Measurements from ENCODE around the gene ZNF747.

ZNF747 gene

DNA sequence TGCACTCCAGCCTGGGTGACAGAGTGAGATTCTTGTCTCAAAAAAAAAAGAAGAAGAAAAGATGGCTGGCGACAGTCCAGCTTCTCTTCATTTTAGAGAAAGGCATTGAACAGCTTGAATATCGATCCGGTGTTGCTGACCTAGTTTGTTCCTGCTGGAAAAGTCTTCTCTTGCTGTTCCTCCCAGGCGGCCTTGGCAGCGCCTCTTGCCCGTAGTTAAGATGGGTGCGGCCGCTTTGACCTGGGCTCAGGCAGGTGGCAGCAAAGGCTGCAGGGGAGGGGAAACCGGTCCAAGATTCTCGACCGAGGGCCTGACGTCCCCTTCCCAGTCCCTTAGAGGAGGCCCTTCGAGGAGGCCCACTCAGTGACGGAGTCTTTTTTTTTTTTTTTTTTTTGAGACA is 27.4 kb upstream of the ZNF747 start:
- Mint-ChIP-seq H3K4me1 (peaks cover 46% of the 10 kb centered on the region), H3K27me3 (no peaks in the 10 kb centered on the region), H3K4me3 (peak overlapping the region; percentile 79 to 91), H3K9me3 (no peaks in the 10 kb centered on the region), H3K27ac (peak overlapping the region; percentile 46 to 95)
- DNase-seq, result no peak
- ATAC-seq, result no peak

- H3K9me3 Mint-ChIP-seq, result no peaks in the 10 kb centered on the region
- peaks cover 46% of the 10 kb centered on the region for H3K4me1 Mint-ChIP-seq
- ATAC-seq (no peak), DNase-seq (no peak)
- H3K27me3 Mint-ChIP-seq, result no peaks in the 10 kb centered on the region
- H3K27ac Mint-ChIP-seq, result peak overlapping the region; percentile 91 to 95
- peak overlapping the region; percentile 79 to 91 for H3K4me3 Mint-ChIP-seq
These were observed 26.6 kb upstream of the ZNF747 start for GRCh38 chr16:30561089-30561816.

DNA sequence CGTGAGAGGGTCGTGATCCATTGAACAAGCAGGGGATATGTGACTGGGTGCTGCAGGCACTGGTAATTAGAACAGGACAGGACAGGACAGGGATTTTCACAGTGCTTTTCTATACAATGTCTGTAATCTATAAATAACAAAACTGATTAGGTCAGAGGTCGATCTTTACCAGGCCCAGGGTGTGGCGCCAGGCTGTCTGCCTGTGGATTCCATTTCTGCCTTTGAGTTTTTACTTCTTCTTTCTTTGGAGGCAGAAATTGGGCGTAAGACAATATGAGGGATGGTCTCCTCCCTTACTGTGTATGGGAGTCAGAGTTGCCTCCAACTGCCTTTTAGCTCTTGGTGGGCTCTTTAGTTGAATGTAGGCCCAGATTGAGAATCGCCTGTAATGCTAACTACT is 25.0 kb upstream of the ZNF747 start:
- Mint-ChIP-seq H3K27me3 (no peaks in the 10 kb centered on the region), H3K27ac (peak overlapping the region in 1 of 2 donors; percentile 21), H3K9me3 (no peaks in the 10 kb centered on the region), H3K4me3 (no peak overlapping the region), H3K4me1 (peaks cover 62% of the 10 kb centered on the region)
- ATAC-seq, result no peak
- DNase-seq, result no peak

GRCh38 chr16:30558789-30559377 is 24.2 kb upstream of the ZNF747 start:
- Mint-ChIP-seq H3K4me1 (peaks cover 70% of the 10 kb centered on the region), H3K27me3 (no peaks in the 10 kb centered on the region), H3K4me3 (peak overlapping the region; percentile 88 to 92), H3K9me3 (no peaks in the 10 kb centered on the region), H3K27ac (peak overlapping the region; percentile 90 to 98)
- DNase-seq (no peak), ATAC-seq (no peak)

DNA sequence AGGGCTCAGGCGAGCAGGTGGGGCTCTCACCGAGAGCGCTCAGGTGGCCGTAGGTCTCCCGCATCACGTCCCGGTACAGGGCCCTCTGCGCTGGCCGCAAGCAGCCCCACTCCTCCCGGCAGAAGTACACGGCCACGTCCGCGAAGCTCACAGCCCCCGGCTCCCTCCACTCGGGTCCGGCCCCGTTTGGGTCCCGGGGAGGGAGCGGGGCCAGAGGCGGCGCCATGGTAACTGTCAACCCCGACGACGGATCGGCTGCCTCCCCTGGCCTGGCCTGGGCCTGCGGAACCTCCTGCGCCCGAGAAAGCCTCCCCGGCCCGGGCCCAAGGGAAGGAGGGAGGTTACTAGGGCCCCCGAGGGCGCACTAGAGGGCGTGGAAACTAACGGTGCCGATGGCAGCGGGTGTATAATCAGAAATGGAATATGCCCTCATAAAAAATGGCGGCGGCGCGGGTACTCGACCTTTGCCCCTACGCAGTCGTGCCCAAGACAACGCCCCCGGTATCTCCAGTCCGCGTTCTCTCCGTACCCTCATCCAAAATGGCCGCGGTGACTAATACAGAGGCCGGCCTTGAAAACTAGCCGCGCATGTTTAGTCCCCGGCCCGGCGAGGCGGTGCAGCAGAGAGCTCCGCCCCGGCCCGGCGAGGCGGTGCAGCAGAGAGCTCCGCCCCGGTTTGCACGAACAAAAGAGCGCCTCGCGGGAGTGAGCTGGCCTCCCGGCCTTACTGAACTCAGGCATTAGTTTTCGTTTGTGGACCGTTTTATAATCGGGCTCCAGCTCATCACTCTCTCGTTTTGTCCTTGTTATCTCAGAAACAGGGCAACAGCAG is 23.5 kb upstream of the ZNF747 start, which contains the start of gene ZNF764:
ZNF764 (minus strand) TSS at position 418 of the 832 bp plus-strand sequence; CDS start at position 226, 192 bp downstream.
- H3K4me3 Mint-ChIP-seq, result peak within 1 kb of the TSS; percentile 88 to 92

DNA sequence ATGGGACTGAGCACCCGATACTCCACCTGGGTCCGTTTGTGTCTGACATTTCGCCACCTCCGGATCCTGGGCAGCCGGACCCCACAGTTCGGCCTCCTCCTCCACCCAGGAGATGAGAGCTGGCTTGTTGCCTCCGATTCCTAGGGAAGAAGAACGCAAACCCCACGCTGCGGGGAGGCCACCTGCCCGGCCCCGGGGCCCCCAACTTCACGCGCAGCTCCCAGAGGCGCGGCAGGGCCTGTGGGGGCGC is 23.0 kb upstream of the ZNF747 start:
- H3K4me3 Mint-ChIP-seq, result peak overlapping the region; percentile 88 to 92
- DNase-seq (no peak), ATAC-seq (no peak)
- no peaks in the 10 kb centered on the region for H3K9me3 Mint-ChIP-seq
- peaks cover 78% of the 10 kb centered on the region for H3K4me1 Mint-ChIP-seq
- H3K27ac Mint-ChIP-seq, result peak overlapping the region; percentile 90 to 98
- H3K27me3 Mint-ChIP-seq, result no peaks in the 10 kb centered on the region

More for the DNA sequence above, 23.5 kb upstream of the ZNF747 start, which contains the start of gene ZNF764:
- peak; percentile 95 to 98 for DNase-seq
- no peaks in the 10 kb centered on the region for H3K27me3 Mint-ChIP-seq
- no peaks in the 10 kb centered on the region for H3K9me3 Mint-ChIP-seq
- peaks cover 77% of the 10 kb centered on the region for H3K4me1 Mint-ChIP-seq
- H3K27ac Mint-ChIP-seq, result peak within 1 kb of the TSS; percentile 90 to 98
- peak; percentile 96 for ATAC-seq

DNA sequence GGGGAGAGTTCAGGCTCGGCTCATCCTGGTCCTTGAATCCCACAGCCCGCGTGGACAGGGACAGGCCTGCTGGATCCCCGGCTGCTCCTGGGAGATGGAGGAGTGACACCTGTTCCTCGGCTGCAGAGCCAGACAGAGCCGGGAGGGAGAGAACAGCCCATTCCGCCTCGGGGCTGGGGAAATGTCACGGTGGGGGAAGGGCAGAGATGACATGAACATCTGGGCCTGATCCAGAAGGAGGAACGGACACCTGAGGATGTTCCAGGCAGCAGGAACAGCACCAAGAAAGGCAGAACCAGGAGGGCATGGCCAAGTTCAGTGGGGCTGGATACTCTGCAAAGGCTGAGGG is 21.4 kb upstream of the ZNF747 start:
- ATAC-seq (no peak), DNase-seq (no peak)
- H3K4me3 Mint-ChIP-seq, result peak overlapping the region; percentile 64 to 92
- no peaks in the 10 kb centered on the region for H3K27me3 Mint-ChIP-seq
- no peaks in the 10 kb centered on the region for H3K9me3 Mint-ChIP-seq
- peak overlapping the region; percentile 67 to 89 for H3K27ac Mint-ChIP-seq
- peaks cover 82% of the 10 kb centered on the region for H3K4me1 Mint-ChIP-seq

DNA sequence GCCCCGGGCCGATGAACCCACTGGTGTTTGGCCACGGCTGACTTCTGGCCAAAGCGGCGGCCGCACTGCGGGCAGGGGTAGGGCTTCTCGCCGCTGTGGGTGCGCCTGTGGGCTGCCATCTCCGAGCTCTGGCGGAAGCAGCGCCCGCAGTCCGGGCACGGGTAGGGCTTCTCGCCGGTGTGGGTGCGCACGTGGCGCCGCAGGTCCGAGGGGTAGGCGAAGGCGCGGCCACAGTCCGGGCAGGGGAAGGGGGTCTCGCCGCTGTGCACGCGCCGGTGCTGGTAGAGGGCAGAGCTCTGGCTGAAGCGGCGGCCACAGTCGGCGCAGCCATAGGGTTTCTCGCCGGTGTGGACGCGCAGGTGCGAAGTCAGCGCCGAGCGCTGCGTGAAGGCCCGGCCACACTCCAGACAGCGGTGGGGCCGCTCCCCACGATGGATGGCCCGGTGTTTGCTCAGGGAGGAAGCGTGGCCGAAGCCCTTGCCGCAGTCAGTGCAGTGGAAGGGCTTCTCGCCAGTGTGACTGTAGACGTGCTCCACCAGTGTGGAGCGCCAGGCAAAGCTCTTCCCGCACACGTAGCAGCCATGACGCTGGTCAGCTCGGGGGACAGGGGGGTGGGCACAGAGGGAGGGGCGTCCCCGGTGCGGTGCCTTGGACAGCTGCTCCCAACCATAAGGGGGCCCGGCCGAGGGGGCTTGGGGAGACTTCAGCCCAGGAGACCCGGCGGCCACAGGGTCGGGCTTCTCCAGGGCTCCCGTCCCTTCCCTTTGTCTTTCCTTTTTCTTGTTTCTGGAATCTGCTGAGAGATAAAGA is 20.9 kb upstream of the ZNF747 start:
- DNase-seq (no peak), ATAC-seq (no peak)
- peak overlapping the region; percentile 64 to 92 for H3K4me3 Mint-ChIP-seq
- H3K9me3 Mint-ChIP-seq, result no peaks in the 10 kb centered on the region
- H3K27me3 Mint-ChIP-seq, result no peaks in the 10 kb centered on the region
- peak overlapping the region in 1 of 2 donors; percentile 67 for H3K27ac Mint-ChIP-seq
- H3K4me1 Mint-ChIP-seq, result peaks cover 81% of the 10 kb centered on the region

DNA sequence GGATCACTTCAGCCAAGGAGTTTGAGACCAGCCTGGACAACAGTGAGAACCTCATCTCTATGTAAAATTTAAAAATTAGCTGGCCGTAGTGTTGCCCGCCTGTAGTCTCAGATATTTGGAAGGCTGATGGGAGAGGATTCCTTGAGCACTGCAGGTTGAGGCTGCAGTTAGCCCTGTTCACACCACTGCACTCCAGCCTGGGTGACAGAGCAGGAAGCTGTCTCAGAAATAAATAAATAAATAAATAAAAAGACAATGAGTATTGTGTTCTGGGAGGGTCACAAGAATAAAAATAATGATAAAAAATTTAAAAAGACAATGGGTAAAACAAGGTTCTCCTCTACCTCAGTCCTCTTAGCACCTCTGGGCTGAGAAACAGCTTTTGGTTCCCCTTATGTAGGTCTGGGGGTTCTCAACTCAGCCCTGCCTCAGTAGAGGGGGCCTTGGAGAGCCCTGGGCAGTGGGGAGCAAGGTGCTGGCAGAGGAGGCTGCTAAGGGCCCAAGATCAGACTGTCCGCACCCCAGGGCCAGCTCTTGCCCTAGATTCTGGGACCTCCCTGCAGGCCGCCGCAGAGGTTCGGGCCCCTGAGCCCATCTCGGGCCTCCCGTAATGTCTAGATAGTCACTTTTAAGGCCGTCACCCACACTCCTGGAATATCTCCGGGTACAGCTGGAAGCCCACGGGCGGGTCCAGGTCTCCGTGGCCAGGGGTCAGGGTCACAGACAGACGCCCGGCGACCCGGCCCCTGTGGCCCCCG is 20.1 kb upstream of the ZNF747 start:
- H3K4me3 Mint-ChIP-seq, result no peak overlapping the region
- peaks cover 78% of the 10 kb centered on the region for H3K4me1 Mint-ChIP-seq
- no peaks in the 10 kb centered on the region for H3K27me3 Mint-ChIP-seq
- ATAC-seq (no peak), DNase-seq (no peak)
- peak overlapping the region in 1 of 2 donors; percentile 46 for H3K27ac Mint-ChIP-seq
- no peaks in the 10 kb centered on the region for H3K9me3 Mint-ChIP-seq

DNA sequence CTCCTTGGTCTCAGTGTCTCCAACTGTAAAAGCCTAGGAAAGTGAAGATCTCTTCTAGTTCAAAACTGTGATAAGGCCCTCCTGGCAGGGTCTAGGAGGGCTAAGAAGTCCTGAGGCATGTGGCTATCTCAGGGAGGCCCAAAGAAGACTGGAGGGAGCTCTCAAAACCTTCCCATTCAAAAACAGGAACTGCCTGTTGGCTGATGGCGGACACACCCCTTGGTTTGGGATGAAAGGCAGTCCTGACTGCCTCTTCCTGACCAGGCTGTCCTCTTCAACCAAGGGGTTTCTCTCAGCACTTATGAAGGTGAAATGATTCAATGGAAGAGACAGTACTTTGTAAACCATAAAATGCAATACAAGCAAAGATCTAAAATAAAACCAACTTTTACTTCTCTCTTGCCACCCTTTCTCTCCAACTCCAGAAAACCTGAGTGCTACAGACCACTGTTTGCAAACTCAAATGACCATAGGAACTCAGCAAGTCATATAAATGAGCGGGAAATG is 18.8 kb upstream of the ZNF747 start:
- H3K4me1 Mint-ChIP-seq, result peaks cover 80% of the 10 kb centered on the region
- no peak overlapping the region for H3K4me3 Mint-ChIP-seq
- ATAC-seq (no peak), DNase-seq (no peak)
- H3K27me3 Mint-ChIP-seq, result no peaks in the 10 kb centered on the region
- no peaks in the 10 kb centered on the region for H3K9me3 Mint-ChIP-seq
- H3K27ac Mint-ChIP-seq, result peak overlapping the region in 1 of 2 donors; percentile 54

DNA sequence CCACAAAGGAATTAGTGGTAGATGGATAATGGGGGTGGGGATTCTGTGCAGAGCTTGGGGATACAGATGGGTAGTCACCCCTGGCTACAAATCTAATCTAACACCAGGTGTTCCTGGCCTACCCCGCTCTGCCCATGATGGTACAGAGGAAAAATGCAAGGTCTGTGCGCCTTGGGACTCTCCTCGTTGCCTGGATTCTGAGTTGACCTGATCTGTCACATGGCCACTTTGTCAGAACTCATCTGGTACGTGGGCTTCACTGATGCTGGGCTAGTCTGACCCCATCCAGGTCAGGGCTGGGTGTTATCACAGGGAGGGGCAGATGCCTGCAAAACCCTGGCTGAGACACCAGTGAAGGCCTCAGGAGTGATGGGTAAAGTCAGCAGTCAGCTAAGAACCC is 18.3 kb upstream of the ZNF747 start:
- peak overlapping the region; percentile 48 to 82 for H3K27ac Mint-ChIP-seq
- H3K27me3 Mint-ChIP-seq, result no peaks in the 10 kb centered on the region
- H3K4me1 Mint-ChIP-seq, result peaks cover 81% of the 10 kb centered on the region
- no peaks in the 10 kb centered on the region for H3K9me3 Mint-ChIP-seq
- H3K4me3 Mint-ChIP-seq, result peak overlapping the region in 1 of 2 donors; percentile 9
- DNase-seq (no peak), ATAC-seq (no peak)

DNA sequence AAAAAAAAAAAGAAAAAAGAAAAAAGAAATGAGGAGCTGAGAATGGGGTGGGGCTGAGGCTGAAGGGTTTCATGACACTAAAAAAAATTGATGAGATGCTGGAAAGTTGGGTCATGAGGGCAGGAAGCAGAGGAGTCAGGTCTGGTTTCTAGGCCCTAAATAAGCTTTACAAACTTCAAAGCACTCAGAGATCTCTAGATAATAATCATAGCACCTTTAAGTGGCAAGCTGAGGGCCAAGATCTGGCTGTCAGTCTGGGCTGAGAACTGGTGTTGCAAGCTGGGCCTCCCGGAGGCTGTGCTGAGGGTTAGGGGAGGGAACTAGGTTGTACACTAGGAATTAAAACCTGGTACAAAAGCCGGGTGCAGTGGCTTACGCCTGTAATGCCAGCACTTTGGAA is 17.1 kb upstream of the ZNF747 start:
- H3K27ac Mint-ChIP-seq, result peak overlapping the region; percentile 34 to 82
- H3K9me3 Mint-ChIP-seq, result no peaks in the 10 kb centered on the region
- H3K4me3 Mint-ChIP-seq, result peak overlapping the region; percentile 73 to 82
- H3K27me3 Mint-ChIP-seq, result no peaks in the 10 kb centered on the region
- peaks cover 82% of the 10 kb centered on the region for H3K4me1 Mint-ChIP-seq
- ATAC-seq, result peak; percentile 86
- DNase-seq, result peak; percentile 36 to 63

DNA sequence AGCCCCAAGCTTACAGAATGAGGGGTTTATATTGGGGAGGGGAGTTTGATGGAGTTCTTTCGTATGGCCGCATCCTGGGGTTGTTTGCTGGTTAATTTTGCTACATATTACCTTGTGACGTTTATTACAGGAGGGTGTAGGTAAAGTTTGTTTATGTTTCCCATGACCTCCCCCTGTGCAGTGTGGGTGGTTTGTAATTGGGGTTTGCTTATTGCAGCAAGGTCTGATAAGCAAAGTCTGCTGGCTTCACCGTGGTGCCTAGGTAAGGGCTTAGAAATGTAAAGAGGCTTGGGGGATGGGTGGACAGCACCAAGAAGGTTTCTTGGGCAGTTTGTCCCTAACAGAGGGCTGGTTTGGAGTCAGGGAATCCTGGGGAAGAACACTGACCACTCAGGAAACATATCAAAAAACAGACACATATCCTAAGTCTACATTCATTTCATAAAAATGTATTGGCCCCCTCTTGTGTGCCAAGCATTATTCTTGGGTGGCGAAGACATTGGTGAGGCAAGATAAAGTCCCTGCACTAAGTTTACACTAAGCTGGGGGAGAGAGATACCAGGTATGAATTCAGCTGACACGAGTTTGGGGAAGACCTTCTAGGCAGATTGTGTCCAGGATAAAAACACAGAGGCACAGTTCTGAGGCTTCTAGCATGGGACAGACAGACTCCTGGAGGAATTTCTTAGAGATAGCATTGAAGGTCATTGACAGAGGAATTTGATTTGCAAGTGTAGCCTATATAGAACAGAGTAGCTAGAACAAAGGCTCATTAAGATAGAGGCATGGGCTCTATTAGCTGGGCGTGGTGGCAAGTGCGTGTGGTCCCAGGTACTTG is 14.0 kb upstream of the ZNF747 start:
- no peak for ATAC-seq
- H3K4me3 Mint-ChIP-seq, result no peak overlapping the region
- no peak overlapping the region for H3K27ac Mint-ChIP-seq
- no peaks in the 10 kb centered on the region for H3K27me3 Mint-ChIP-seq
- H3K4me1 Mint-ChIP-seq, result peaks cover 56% of the 10 kb centered on the region
- no peaks in the 10 kb centered on the region for H3K9me3 Mint-ChIP-seq
- DNase-seq, result no peak

- H3K27ac Mint-ChIP-seq, result no peak overlapping the region
- H3K4me3 Mint-ChIP-seq, result no peak overlapping the region
- H3K27me3 Mint-ChIP-seq, result no peaks in the 10 kb centered on the region
- DNase-seq (no peak), ATAC-seq (no peak)
- H3K9me3 Mint-ChIP-seq, result no peaks in the 10 kb centered on the region
- H3K4me1 Mint-ChIP-seq, result peaks cover 31% of the 10 kb centered on the region
These were observed 11.5 kb upstream of the ZNF747 start for GRCh38 chr16:30546115-30546514.

All from stimulated activated naive CD8-positive, alpha-beta T cell treated with anti-CD3 and anti-CD28 coated beads, Interleukin-15, amount 100 ng/mL, for 72 hours (primary cell).